Measurements from ENCODE around the gene ENAM. TPM values are rescaled to one million over a fixed set of nuclear protein-coding genes. Genes with fewer than 3 reads are reported as not detected.
"Not testable (repeated sequence)": the region's sequence is repeated elsewhere in the genome, so short reads cannot be mapped to it uniquely, and the experiment has no call there.

ENAM gene
- total RNA-seq, 1 experiment from 2014 or later, result not detected

GRCh38 chr4:70629469-70630090, 1.0 kb downstream of the ENAM start:
- DNase-seq (ENCODE audit: low read depth), result no peak

DNA sequence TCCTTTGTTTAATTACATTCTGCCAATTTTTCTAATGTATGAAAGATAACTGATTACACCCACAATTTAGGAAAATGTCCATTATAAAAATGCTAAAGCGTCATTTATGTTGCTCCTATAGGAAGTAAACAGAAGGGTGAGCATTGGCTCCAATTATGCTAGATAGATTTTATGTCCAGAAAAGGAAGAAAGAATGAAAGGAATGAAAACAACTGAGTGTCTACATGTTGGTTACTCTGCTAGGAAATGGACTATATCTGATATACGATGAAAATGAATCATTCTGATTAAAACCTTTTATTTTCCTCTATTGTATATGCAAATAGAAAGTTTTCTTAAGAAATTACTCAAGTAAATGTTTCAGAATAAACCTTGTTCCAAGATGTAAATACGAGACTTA, 1.6 kb downstream of the ENAM start:
- DNase-seq (ENCODE audit: low read depth), result no peak

DNA sequence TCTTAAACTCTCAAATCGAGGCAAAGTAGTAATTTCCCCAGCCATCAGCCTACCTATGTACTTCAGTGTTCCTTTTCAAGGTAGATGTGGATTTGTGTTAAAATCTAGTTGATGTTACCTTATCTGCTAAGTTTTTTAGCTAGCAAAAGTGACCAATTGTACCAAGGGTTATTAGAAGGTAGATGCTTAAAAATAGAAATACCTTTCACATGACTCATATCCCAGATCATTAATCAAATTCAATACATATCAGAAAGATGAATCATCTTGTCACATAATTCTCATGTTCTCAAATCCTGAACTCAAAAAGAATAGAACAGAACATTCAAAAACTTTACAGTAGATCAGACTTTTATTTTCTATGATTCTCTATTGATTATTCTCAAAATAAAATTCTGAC, 3.5 kb downstream of the ENAM start:
- DNase-seq (ENCODE audit: low read depth), result peak; percentile 1

DNA sequence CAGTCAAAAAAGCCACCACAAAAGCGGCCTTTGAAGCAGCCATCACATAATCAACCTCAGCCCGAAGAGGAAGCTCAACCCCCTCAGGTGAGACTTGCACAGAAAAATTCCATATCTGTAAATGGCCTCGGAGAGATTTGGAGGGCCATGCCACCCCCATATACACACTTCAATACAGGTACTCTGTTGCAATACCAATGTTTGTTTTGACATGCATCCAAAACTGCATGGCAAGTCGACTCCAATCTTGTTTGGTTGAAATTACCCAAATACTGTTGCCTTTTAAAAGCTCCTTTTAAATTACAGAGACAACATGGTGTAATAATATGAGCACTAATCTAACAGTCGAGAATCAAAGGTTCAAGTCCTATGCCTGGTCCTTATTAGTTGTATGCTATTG, 5.9 kb downstream of the ENAM start:
- no peak for DNase-seq (ENCODE audit: low read depth)

DNA sequence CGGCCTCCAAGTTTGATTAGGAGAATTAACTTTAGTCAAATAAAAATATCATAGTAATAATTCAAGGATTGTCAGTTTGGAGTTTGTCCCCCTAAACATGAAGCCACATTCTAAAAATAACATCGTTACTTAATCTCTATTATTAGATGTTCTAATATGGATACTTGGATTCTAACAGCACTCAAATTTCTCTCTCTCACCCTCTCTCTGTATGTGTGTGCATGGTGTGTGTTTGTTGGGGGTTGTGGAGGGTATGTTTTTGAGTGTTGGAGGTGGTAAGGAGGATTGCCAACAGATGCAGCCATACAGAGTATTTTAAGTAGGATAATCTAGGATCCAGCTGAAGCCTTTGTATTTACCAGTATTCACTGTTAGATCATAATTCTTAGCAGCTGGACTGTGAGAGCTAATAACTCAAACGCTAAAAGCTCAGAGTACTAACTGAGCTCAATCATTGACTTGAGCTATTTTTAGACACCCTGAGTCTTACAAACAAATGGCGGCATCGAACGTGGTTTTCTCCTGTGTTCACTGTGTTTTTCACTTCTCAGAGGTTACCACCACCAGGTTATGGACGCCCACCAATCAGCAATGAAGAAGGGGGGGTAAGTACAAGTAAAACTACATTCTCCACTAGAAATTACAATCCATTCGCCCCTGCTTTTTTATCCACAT, 8.8 kb downstream of the ENAM start:
- no peak for DNase-seq (ENCODE audit: low read depth)

DNA sequence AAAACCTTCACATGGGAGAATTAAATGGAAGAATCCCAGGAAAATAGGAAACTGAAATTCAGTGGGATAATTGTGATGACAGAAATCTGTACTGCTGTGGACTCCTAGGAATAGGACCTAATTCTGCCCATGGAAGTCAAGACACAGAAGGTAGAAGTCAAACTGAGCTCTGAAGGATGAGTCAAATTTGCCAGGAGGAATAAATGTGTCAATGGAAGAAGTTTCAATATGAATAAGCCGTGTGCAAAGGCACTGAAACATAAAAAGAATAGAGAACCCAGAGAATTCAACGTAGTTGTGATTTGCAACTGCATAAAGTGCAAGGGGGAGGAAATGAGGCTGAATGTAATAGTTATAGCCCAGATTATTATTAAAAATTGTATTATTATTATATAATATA, 11.6 kb downstream of the ENAM start:
- no peak for DNase-seq (ENCODE audit: low read depth)

DNA sequence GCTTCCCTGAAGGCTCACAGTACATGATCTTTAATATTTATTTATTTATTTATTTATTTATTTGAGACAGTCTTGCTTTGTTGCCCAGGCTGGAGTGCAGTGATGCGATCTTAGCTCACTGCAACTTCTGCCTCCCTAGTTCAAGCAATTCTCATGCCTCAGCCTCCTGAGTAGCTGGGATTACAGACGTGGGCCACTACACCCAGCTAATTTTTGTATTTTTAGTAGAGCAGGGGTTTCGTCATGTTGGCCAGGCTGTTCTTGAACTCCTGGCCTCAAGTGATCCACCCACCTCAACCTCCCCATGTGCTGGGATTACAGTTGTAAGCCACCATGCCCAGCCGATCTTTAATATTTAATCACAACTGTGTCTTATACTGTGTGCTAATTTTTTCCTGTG, 22.2 kb downstream of the ENAM start:
- DNase-seq (ENCODE audit: low read depth), result not testable (repeated sequence)

GRCh38 chr4:70651864-70652506, 23.4 kb downstream of the ENAM start:
- peak; percentile 2 for DNase-seq (ENCODE audit: low read depth)

GRCh38 chr4:70654605-70655011, 26.1 kb downstream of the ENAM start:
- DNase-seq (ENCODE audit: low read depth), result no peak

DNA sequence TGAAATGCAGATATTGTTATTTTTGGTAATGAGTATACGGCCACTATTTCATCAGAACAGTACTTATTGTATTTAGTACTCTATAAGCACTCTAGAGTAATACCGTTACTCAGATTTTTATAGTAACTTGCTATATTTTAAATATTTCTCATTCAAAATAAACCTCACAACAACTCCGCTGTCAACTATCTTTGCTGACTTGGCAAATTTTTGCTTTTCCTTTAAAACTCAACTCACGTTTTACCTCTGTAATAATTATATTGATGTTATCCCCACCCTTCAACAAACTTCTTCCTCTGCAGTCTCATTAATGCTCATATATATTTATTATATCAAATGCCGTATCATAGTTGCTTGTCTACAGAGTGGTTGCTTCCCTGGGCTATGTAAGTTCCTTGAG, 28.8 kb downstream of the ENAM start:
- DNase-seq (ENCODE audit: low read depth), result no peak

DNA sequence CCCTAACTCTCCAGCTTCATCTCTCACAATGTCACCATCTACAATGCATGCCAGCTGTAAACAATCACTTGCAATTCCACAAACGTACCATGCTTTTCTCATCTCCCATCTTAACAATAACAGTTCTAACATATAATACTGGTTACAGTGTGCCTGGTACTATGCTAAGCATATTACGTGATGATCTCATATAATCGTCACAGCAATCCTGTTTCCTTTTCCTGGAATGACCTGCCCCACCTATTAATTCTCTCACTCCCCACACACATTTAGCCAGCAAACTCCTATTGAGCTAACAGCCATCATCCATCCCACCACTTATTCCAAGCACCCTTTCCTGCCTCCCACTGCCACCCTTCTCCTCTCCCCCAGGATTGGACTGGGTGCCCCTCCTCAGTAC, 29.9 kb downstream of the ENAM start:
- DNase-seq (ENCODE audit: low read depth), result no peak

GRCh38 chr4:70660106-70660505, 31.6 kb downstream of the ENAM start:
- no peak for DNase-seq (ENCODE audit: low read depth)

- not testable (repeated sequence) for DNase-seq (ENCODE audit: low read depth)
Observed at GRCh38 chr4:70661309-70661922, 32.9 kb downstream of the ENAM start.

DNA sequence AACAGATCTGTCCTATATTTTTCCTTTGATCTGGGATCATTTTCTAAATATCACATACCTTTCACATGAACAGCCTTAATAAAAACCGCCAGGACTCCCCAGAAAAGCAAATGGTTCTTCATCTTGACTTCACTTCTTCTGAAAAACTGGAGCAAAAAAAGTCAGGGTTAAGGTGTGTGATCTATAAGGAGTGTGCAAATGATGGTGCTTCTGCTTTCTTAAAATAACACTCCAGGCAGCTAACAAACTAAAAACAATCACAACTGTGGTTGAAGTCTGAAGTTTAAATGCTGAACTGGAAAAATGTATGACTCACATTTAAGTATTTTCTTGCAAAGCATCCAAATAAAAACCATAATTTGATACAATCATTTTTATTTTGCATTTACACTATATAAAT, 37.8 kb downstream of the ENAM start, which contains the start of gene JCHAIN:
JCHAIN (minus strand) TSS at position 140 of the 400 bp plus-strand sequence; CDS start at position 122, 18 bp downstream.
- DNase-seq (ENCODE audit: low read depth), result no peak

DNA sequence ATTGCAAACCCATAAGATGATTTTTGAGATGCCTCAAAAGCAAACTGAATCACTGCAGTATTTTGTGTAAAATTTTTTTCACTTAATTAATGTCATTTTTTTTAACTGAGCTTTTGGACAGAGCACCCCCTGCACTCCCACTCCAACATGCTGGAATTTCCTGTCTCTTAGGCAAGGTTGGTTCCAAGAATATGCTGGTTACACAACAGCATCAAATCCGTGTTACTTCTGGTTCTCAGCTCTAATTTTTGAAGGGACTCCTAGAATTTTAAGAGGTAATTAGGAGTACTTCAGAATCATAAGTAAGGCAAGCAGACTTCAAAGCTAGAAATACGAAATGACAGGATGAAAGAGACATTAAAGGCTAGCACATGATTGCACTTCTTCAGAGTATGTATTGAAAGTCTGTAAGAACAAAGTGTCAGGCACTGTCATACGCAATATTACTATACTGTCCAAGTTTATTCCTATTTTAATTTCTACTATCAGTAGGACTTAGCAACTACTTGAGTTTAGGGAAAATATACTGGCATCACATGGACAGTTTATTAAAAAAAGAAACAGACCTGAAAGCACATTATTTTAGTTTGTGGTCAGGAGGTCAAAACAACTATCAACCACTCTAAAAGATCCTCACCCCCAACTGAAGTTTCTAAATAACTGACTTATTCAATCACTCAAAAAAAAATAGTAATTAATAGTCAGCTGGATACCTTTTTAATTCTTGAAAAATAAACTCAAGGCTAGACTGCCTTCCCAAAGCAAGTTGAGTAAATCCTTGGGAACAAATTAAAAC, 39.4 kb downstream of the ENAM start:
- DNase-seq (ENCODE audit: low read depth), result no peak

DNA sequence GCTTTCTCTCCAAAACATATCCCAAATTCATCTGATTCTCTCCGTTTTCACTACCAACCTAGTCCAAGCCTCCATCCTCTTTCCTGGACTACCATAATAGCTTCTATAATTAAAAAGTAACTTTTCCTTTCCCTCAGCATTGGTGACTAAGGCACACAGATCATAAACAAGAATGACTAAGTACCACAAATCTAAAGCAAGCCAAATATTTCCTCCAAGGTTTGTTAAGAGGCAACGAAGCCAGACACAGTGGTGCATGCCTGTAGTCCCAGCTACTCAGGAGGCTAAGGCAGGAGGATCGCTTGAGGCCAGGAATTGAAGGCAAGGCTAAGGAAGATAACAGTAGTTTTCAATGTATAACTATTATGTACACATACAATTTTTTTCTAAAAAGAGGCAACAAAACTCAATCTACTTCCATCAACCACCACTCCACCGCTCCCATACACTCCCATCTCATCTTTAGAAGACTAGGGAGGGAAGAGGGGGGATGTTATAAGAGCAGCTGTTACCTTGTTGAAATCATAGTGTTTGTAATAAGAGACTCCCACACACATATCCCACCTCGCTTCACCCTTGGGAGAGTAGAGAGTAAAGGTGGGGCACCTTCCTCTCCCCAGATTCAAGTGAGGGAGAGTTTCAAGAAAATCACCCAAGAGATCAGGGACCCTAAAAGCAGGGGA, 41.9 kb downstream of the ENAM start:
- DNase-seq (ENCODE audit: low read depth), result peak; percentile 8

DNA sequence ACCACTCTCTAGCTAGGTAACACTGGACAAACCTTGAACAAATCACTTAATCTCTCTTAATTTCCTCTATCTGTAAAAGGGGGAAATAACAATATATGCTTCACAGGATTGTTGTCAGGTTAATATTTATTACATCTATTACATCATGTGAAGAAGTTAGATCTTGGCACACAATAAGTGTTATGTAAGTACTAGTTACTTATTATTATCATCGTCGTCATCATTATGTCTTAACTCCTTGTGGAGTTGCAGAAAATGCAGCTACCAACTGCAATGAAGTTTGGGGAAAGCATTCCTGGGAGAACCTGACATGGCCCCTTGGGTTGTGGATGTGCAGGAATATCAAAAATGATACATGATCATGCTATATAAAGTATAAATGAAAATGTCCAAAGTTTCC, 42.5 kb downstream of the ENAM start:
- no peak for DNase-seq (ENCODE audit: low read depth)

GRCh38 chr4:70674191-70674590, 45.6 kb downstream of the ENAM start:
- no peak for DNase-seq (ENCODE audit: low read depth)

GRCh38 chr4:70674731-70675130, 46.2 kb downstream of the ENAM start:
- DNase-seq (ENCODE audit: low read depth), result no peak

- no peak for DNase-seq (ENCODE audit: low read depth)
Observed at GRCh38 chr4:70676554-70677090, 48.1 kb downstream of the ENAM start.
